A673 (cell line): ENCODE results near the gene DNAH12.
"Not testable (repeated sequence)": the region's sequence is repeated elsewhere in the genome, so short reads cannot be mapped to it uniquely, and the experiment has no call there.

Source experiments
- CTCF ChIP-seq: fragments of 300-800, 200-600 bp; sonication (generic); conservative IDR thresholded peaks from 2 replicates; pipeline ENCODE4 v1.5.1; 2017; ENCODE audit warnings: low read depth, mild to moderate bottlenecking, antibody characterized with exemption, low read length, moderate library complexity, mixed read lengths
- EZH2 ChIP-seq: fragments of 200-600 bp; sonication (generic); IDR thresholded peaks from 2 replicates; pipeline ENCODE4 v1.6.1; 2017; ENCODE audit warnings: borderline replicate concordance, low read depth, mild to moderate bottlenecking, mixed read lengths, antibody characterized with exemption, low read length; ENCODE audit not compliant: poor library complexity, severe bottlenecking

DNA sequence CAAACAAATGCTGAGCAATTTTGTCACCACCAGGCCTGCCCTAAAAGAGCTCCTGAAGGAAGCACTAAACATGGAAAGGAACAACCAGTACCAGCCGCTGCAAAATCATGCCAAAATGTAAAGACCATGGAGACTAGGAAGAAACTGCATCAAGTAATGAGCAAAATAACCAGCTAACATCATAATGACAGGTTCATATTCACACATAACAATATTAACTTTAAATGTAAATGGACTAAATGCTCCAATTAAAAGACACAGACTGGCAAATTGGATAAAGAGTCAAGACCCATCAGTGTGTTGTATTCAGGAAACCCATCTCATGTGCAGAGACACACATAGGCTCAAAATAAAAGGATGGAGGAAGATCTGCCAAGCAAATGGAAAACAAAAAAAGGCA is 217.6 kb downstream of the DNAH12 start:
- TF ChIP-seq CTCF, EZH2: not testable (repeated sequence)
